ENCODE data around the gene CNNM3.
A peak's percentile ranks its signal among the peaks of the same experiment; 100 is the strongest.
"Not testable (repeated sequence)": the region's sequence is repeated elsewhere in the genome, so short reads cannot be mapped to it uniquely, and the experiment has no call there.

Gene CNNM3

GRCh38 chr2:96859099-96859649 lies 43.1 kb downstream of the CNNM3 start:
- H3K4me3 Mint-ChIP-seq = peak overlapping the region; percentile 52
- H3K9me3 Mint-ChIP-seq (ENCODE audit: low read depth) = no peaks in the 10 kb centered on the region
- H3K4me1 Mint-ChIP-seq (ENCODE audit: low read depth) = peaks cover 38% of the 10 kb centered on the region
- no peaks in the 10 kb centered on the region for H3K27me3 Mint-ChIP-seq
- peak overlapping the region; percentile 28 for H3K27ac Mint-ChIP-seq
- H3K36me3 Mint-ChIP-seq = no peaks in the 10 kb centered on the region

GRCh38 chr2:96859681-96860064 lies 43.6 kb downstream of the CNNM3 start:
- Mint-ChIP-seq H3K9me3 (ENCODE audit: low read depth) (no peaks in the 10 kb centered on the region), H3K4me3 (peak overlapping the region; percentile 46), H3K27me3 (no peaks in the 10 kb centered on the region), H3K27ac (peak overlapping the region; percentile 28), H3K36me3 (no peaks in the 10 kb centered on the region), H3K4me1 (ENCODE audit: low read depth) (peaks cover 37% of the 10 kb centered on the region)

- Mint-ChIP-seq H3K27ac (peak overlapping the region; percentile 2), H3K4me1 (ENCODE audit: low read depth) (peaks cover 32% of the 10 kb centered on the region), H3K27me3 (no peaks in the 10 kb centered on the region), H3K9me3 (ENCODE audit: low read depth) (no peaks in the 10 kb centered on the region), H3K36me3 (no peaks in the 10 kb centered on the region), H3K4me3 (no peak overlapping the region)
Measured at GRCh38 chr2:96860065-96861029, 44.3 kb downstream of the CNNM3 start.

GRCh38 chr2:96861074-96861473 lies 45.0 kb downstream of the CNNM3 start:
- H3K4me3 Mint-ChIP-seq = no peak overlapping the region
- no peaks in the 10 kb centered on the region for H3K27me3 Mint-ChIP-seq
- peaks cover 32% of the 10 kb centered on the region for H3K4me1 Mint-ChIP-seq (ENCODE audit: low read depth)
- H3K27ac Mint-ChIP-seq = no peak overlapping the region
- no peaks in the 10 kb centered on the region for H3K36me3 Mint-ChIP-seq
- no peaks in the 10 kb centered on the region for H3K9me3 Mint-ChIP-seq (ENCODE audit: low read depth)

GRCh38 chr2:96863056-96863455 lies 47.0 kb downstream of the CNNM3 start:
- not testable (repeated sequence) for H3K4me3 Mint-ChIP-seq; H3K36me3 Mint-ChIP-seq; H3K27ac Mint-ChIP-seq; H3K27me3 Mint-ChIP-seq; H3K9me3 Mint-ChIP-seq (ENCODE audit: low read depth)
- peaks cover 33% of the 10 kb centered on the region for H3K4me1 Mint-ChIP-seq (ENCODE audit: low read depth)

- peaks cover 34% of the 10 kb centered on the region for H3K4me1 Mint-ChIP-seq (ENCODE audit: low read depth)
- H3K27ac Mint-ChIP-seq = no peak overlapping the region
- H3K9me3 Mint-ChIP-seq (ENCODE audit: low read depth) = no peaks in the 10 kb centered on the region
- no peaks in the 10 kb centered on the region for H3K27me3 Mint-ChIP-seq
- H3K4me3 Mint-ChIP-seq = no peak overlapping the region
- H3K36me3 Mint-ChIP-seq = no peaks in the 10 kb centered on the region
Measured at GRCh38 chr2:96863575-96864342, 47.7 kb downstream of the CNNM3 start.

GRCh38 chr2:96864343-96865091 lies 48.4 kb downstream of the CNNM3 start:
- Mint-ChIP-seq H3K27me3 (no peaks in the 10 kb centered on the region), H3K36me3 (no peaks in the 10 kb centered on the region), H3K4me3 (no peak overlapping the region), H3K4me1 (ENCODE audit: low read depth) (peaks cover 26% of the 10 kb centered on the region), H3K9me3 (ENCODE audit: low read depth) (no peaks in the 10 kb centered on the region), H3K27ac (no peak overlapping the region)

GRCh38 chr2:96865654-96866053 lies 49.6 kb downstream of the CNNM3 start:
- no peaks in the 10 kb centered on the region for H3K36me3 Mint-ChIP-seq
- H3K4me3 Mint-ChIP-seq = no peak overlapping the region
- peaks cover 18% of the 10 kb centered on the region for H3K4me1 Mint-ChIP-seq (ENCODE audit: low read depth)
- H3K27me3 Mint-ChIP-seq = no peaks in the 10 kb centered on the region
- H3K9me3 Mint-ChIP-seq (ENCODE audit: low read depth) = no peaks in the 10 kb centered on the region
- H3K27ac Mint-ChIP-seq = no peak overlapping the region

- Mint-ChIP-seq H3K4me1 (ENCODE audit: low read depth) (peaks cover 23% of the 10 kb centered on the region), H3K9me3 (ENCODE audit: low read depth) (no peaks in the 10 kb centered on the region), H3K4me3 (no peak overlapping the region), H3K27me3 (no peaks in the 10 kb centered on the region), H3K36me3 (no peaks in the 10 kb centered on the region), H3K27ac (no peak overlapping the region)
Measured at GRCh38 chr2:96866149-96866548, 50.1 kb downstream of the CNNM3 start.

GRCh38 chr2:96866586-96866985 lies 50.5 kb downstream of the CNNM3 start:
- H3K4me1 Mint-ChIP-seq (ENCODE audit: low read depth) = peaks cover 25% of the 10 kb centered on the region
- no peaks in the 10 kb centered on the region for H3K9me3 Mint-ChIP-seq (ENCODE audit: low read depth)
- H3K27ac Mint-ChIP-seq = no peak overlapping the region
- no peaks in the 10 kb centered on the region for H3K36me3 Mint-ChIP-seq
- H3K27me3 Mint-ChIP-seq = no peaks in the 10 kb centered on the region
- H3K4me3 Mint-ChIP-seq = peak overlapping the region; percentile 40

GRCh38 chr2:96866986-96867755 lies 51.1 kb downstream of the CNNM3 start:
- Mint-ChIP-seq H3K27me3 (no peaks in the 10 kb centered on the region), H3K36me3 (no peaks in the 10 kb centered on the region)

GRCh38 chr2:96867756-96868554 lies 51.9 kb downstream of the CNNM3 start:
- Mint-ChIP-seq H3K9me3 (ENCODE audit: low read depth) (no peaks in the 10 kb centered on the region), H3K27me3 (no peaks in the 10 kb centered on the region), H3K27ac (peak overlapping the region; percentile 75), H3K36me3 (no peaks in the 10 kb centered on the region), H3K4me3 (peak overlapping the region; percentile 86), H3K4me1 (ENCODE audit: low read depth) (peaks cover 26% of the 10 kb centered on the region)

More at GRCh38 chr2:96866986-96867755, 51.1 kb downstream of the CNNM3 start:
- Mint-ChIP-seq H3K27ac (peak overlapping the region; percentile 75), H3K9me3 (ENCODE audit: low read depth) (no peaks in the 10 kb centered on the region), H3K4me3 (peak overlapping the region; percentile 86), H3K4me1 (ENCODE audit: low read depth) (peaks cover 25% of the 10 kb centered on the region)

GRCh38 chr2:96868555-96869280 lies 52.6 kb downstream of the CNNM3 start:
- H3K27me3 Mint-ChIP-seq = no peaks in the 10 kb centered on the region
- no peaks in the 10 kb centered on the region for H3K9me3 Mint-ChIP-seq (ENCODE audit: low read depth)
- no peak overlapping the region for H3K27ac Mint-ChIP-seq
- peaks cover 33% of the 10 kb centered on the region for H3K4me1 Mint-ChIP-seq (ENCODE audit: low read depth)
- H3K4me3 Mint-ChIP-seq = peak overlapping the region; percentile 86
- no peaks in the 10 kb centered on the region for H3K36me3 Mint-ChIP-seq

Measured in activated naive CD8-positive, alpha-beta T cell (primary cell).